ENCODE data around the gene TAOK2.

TAOK2 gene

DNA sequence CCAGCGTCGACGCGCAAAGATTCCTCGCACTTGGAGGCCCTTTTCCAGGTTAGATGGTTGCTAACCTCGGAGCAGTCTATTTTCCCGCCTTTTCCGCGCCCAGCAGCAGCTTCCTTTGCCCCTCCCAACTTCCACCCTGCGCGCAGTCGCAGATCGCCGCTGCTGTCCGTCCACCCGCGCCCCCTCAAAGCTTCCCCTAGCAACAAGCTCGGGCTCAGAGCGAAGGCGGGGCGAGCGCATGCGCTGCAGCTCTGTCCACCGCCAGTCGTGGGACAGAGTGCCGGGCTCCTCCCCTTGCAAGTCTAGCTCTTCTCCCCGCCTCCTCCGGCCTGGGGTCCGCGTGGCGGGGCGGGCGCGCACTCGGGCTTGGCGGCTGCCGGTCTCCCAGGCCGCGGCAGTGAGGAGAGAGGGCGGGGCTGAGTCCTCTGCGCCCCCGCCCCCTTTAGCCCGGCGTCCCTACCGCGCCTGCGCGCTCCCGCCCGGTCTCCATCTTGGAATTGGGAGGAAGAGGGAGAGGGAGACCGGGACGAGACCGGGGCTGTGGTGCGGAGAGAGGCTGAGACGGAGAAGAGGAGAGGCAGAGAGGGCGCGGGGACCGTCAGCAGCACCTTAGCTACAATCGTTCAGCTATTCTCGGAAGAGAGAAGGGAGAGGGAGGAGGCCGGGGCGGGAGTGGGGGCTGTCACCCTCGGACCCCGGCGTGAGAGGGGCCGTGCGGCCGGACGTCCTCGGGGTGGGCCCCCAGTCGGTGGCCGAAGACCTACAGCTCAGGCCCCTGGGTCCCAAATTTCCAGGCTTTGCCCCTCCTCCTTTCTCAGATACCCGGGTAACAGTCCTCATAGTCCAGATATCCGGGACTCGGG lies at the start of gene TAOK2:
TAOK2 (plus strand) TSS at position 485 of the 863 bp plus-strand sequence. CDS start 3,905 bp downstream, outside the sequence.
- TF ChIP-seq, protein P1, sequence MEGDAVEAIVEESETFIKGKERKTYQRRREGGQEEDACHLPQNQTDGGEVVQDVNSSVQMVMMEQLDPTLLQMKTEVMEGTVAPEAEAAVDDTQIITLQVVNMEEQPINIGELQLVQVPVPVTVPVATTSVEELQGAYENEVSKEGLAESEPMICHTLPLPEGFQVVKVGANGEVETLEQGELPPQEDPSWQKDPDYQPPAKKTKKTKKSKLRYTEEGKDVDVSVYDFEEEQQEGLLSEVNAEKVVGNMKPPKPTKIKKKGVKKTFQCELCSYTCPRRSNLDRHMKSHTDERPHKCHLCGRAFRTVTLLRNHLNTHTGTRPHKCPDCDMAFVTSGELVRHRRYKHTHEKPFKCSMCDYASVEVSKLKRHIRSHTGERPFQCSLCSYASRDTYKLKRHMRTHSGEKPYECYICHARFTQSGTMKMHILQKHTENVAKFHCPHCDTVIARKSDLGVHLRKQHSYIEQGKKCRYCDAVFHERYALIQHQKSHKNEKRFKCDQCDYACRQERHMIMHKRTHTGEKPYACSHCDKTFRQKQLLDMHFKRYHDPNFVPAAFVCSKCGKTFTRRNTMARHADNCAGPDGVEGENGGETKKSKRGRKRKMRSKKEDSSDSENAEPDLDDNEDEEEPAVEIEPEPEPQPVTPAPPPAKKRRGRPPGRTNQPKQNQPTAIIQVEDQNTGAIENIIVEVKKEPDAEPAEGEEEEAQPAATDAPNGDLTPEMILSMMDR (IDR thresholded peaks at IDR 0.05; ENCODE audit: low read depth, low read length, poor library complexity, severe bottlenecking) = no peak
- Histone ChIP-seq H3K4me1 (ENCODE audit: control insufficient read depth, low read length) (peaks cover 30% of the 10 kb centered on the region), H3K27ac (ENCODE audit: low read depth, low read length) (peak within 1 kb of the TSS; percentile 65), H3K4me2 (ENCODE audit: low read length) (peak within 1 kb of the TSS; percentile 97), H3K36me3 (ENCODE audit: control insufficient read depth, low read length) (peaks cover 55% of the 10 kb centered on the region), H3K4me3 (ENCODE audit: low read length) (peak within 1 kb of the TSS; percentile 99), H3K79me2 (ENCODE audit: control insufficient read depth, low read length) (peaks cover 45% of the 10 kb centered on the region), H3F3A (ENCODE audit: control insufficient read depth, insufficient read depth) (0 out of 2 replicates have a peak, but pooled peaks cover 6% of the 10 kb centered on the region), H3K9me3 (ENCODE audit: control insufficient read depth, insufficient read depth, low read length) (peaks cover 7% of the 10 kb centered on the region; the same call in 1 of the 2 replicates), H4K20me1 (ENCODE audit: control insufficient read depth, insufficient read depth, low read depth, low read length) (peaks cover 10% of the 10 kb centered on the region), H3K9me2 (replicated peaks; ENCODE audit: control insufficient read depth, low read length) (no peaks in the 10 kb centered on the region), H3K27me3 (ENCODE audit: control insufficient read depth, low read length) (no peaks in the 10 kb centered on the region)

- Histone ChIP-seq H4K20me1 (ENCODE audit: control insufficient read depth, insufficient read depth, low read depth, low read length) (peaks cover 4% of the 10 kb centered on the region; the same call in 1 of the 2 replicates), H3K9me3 (ENCODE audit: control insufficient read depth, insufficient read depth, low read length) (no peaks in the 10 kb centered on the region), H3K36me3 (ENCODE audit: control insufficient read depth, low read length) (peaks cover 29% of the 10 kb centered on the region), H3K4me3 (ENCODE audit: low read length) (peak overlapping the region; percentile 98), H3K9me2 (replicated peaks; ENCODE audit: control insufficient read depth, low read length) (no peaks in the 10 kb centered on the region), H3K27ac (ENCODE audit: low read depth, low read length) (no peak overlapping the region), H3K79me2 (ENCODE audit: control insufficient read depth, low read length) (peaks cover 30% of the 10 kb centered on the region), H3K4me1 (ENCODE audit: control insufficient read depth, low read length) (peaks cover 23% of the 10 kb centered on the region), H3K27me3 (ENCODE audit: control insufficient read depth, low read length) (no peaks in the 10 kb centered on the region), H3K4me2 (ENCODE audit: low read length) (peak overlapping the region; percentile 96), H3F3A (ENCODE audit: control insufficient read depth, insufficient read depth) (0 out of 2 replicates have a peak, but pooled peaks cover 3% of the 10 kb centered on the region)
- no peak for TF ChIP-seq EZH2phosphoT487 (IDR thresholded peaks at IDR 0.05; ENCODE audit: borderline replicate concordance, low read length)
- TF ChIP-seq, protein P1 (IDR thresholded peaks at IDR 0.05; ENCODE audit: low read depth, low read length, poor library complexity, severe bottlenecking) = no peak
These were observed 48.4 kb upstream of the TAOK2 start for GRCh38 chr16:29925105-29925756.

DNA sequence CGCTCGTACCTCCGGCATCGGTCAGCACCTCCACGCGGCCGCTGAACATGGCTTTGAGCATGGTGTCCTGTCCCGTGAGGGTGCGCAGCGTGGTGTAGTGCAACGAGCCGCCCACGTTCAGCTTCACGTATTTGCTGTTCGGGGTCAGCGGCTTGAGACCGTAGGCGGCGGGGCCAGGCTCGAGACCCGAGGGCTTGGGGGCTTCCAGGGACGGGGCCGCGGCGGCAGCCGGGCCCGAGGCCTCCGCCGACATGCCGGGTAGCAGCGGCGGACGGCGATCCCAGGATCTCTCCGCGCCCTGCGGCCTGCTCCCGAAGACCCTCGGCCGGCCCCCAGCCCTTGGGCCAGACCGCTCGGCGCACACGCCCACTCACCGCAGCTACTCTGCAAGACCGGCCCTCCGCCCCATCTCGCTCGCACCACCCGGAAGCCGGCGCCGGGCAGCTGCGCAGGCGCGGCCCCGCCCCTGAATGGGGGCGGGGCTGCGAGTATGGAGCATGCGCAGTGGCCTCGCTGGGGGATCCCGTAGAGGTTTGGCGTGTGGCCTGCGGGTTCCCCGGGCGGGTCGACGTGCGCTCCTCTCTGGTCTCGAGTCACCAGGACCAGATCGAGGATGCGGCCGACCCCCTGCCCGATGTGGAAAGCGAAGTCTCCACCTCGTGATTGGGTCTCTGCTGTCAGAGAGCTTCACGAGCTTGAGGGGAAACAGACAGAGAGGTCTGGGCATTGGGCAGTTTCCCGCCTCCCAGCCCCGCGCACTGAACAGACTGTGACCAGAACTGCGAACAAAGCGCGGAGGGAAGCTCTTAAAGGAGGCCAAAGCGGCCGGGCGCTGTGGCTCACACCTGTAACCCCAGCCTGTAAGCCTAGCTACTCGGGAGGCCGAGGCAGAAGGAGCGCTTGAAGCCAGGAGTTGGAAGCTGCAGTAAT lies 47.6 kb upstream of the TAOK2 start, which contains the start of gene KCTD13:
KCTD13 (minus strand) TSS at position 446 of the 930 bp plus-strand sequence; CDS start at position 253, 193 bp downstream.
- Histone ChIP-seq H3K79me2 (ENCODE audit: control insufficient read depth, low read length) (peaks cover 30% of the 10 kb centered on the region), H3K9me3 (ENCODE audit: control insufficient read depth, insufficient read depth, low read length) (no peaks in the 10 kb centered on the region), H3K27me3 (ENCODE audit: control insufficient read depth, low read length) (no peaks in the 10 kb centered on the region), H3F3A (ENCODE audit: control insufficient read depth, insufficient read depth) (0 out of 2 replicates have a peak, but pooled peaks cover 3% of the 10 kb centered on the region), H3K9me2 (replicated peaks; ENCODE audit: control insufficient read depth, low read length) (no peaks in the 10 kb centered on the region), H4K20me1 (ENCODE audit: control insufficient read depth, insufficient read depth, low read depth, low read length) (peaks cover 4% of the 10 kb centered on the region; the same call in 1 of the 2 replicates), H3K4me2 (ENCODE audit: low read length) (peak within 1 kb of the TSS; percentile 96), H3K27ac (ENCODE audit: low read depth, low read length) (peak within 1 kb of the TSS; percentile 63), H3K4me3 (ENCODE audit: low read length) (peak within 1 kb of the TSS; percentile 98), H3K36me3 (ENCODE audit: control insufficient read depth, low read length) (peaks cover 21% of the 10 kb centered on the region), H3K4me1 (ENCODE audit: control insufficient read depth, low read length) (peaks cover 23% of the 10 kb centered on the region)
- TF ChIP-seq, protein P1 (IDR thresholded peaks at IDR 0.05; ENCODE audit: low read depth, low read length, poor library complexity, severe bottlenecking) = no peak
- TF ChIP-seq EZH2phosphoT487 (IDR thresholded peaks at IDR 0.05; ENCODE audit: borderline replicate concordance, low read length) = no peak

All from DOHH2 (cell line).